ENCODE results near the gene DACT1. TPM values are rescaled to one million over a fixed set of nuclear protein-coding genes. Genes with fewer than 3 reads are reported as not detected.

DACT1 gene
- total RNA-seq, 1 donor from 2014 or later = 5.5 TPM

GRCh38 chr14:58677996-58678395 lies 40.2 kb downstream of the DACT1 start:
- Mint-ChIP-seq H3K27me3 (peaks cover 3% of the 10 kb centered on the region), H3K4me3 (ENCODE audit: low read depth) (no peak overlapping the region), H3K4me1 (ENCODE audit: low read depth) (peaks cover 5% of the 10 kb centered on the region), H3K27ac (no peak overlapping the region), H3K9me3 (ENCODE audit: low read depth) (no peaks in the 10 kb centered on the region), H3K36me3 (ENCODE audit: insufficient read depth) (no peaks in the 10 kb centered on the region)
- DNase-seq (ENCODE audit: low spot score, unreplicated experiment) = no peak
- TF ChIP-seq, protein P1, sequence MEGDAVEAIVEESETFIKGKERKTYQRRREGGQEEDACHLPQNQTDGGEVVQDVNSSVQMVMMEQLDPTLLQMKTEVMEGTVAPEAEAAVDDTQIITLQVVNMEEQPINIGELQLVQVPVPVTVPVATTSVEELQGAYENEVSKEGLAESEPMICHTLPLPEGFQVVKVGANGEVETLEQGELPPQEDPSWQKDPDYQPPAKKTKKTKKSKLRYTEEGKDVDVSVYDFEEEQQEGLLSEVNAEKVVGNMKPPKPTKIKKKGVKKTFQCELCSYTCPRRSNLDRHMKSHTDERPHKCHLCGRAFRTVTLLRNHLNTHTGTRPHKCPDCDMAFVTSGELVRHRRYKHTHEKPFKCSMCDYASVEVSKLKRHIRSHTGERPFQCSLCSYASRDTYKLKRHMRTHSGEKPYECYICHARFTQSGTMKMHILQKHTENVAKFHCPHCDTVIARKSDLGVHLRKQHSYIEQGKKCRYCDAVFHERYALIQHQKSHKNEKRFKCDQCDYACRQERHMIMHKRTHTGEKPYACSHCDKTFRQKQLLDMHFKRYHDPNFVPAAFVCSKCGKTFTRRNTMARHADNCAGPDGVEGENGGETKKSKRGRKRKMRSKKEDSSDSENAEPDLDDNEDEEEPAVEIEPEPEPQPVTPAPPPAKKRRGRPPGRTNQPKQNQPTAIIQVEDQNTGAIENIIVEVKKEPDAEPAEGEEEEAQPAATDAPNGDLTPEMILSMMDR (IDR thresholded peaks at IDR 0.05; ENCODE audit: unreplicated experiment) = no peak

DNA sequence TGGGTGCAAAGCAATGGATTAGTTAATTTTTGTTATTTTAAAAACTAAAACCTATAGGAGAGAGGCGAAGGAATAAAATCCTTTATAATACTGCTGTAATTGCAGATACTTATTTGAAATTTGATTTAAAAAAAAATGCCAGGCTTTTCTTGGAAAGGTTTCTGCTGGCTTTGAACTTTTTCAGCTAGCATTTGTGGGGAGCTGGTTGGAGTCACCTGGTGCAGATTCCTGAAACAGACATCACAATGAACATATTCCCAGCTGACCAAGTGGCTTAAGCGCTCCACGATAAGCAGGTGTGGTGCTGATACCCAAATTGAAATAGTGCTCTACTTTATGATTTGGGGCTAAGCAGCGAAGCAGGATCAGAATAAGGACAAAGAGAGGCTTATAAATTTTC lies 42.9 kb downstream of the DACT1 start:
- peaks cover 3% of the 10 kb centered on the region for H3K27me3 Mint-ChIP-seq
- H3K27ac Mint-ChIP-seq = no peak overlapping the region
- no peaks in the 10 kb centered on the region for H3K9me3 Mint-ChIP-seq (ENCODE audit: low read depth)
- no peak for DNase-seq (ENCODE audit: low spot score, unreplicated experiment)
- H3K4me1 Mint-ChIP-seq (ENCODE audit: low read depth) = peaks cover 5% of the 10 kb centered on the region
- TF ChIP-seq, protein P1 (IDR thresholded peaks at IDR 0.05; ENCODE audit: unreplicated experiment) = no peak
- no peak overlapping the region for H3K4me3 Mint-ChIP-seq (ENCODE audit: low read depth)
- H3K36me3 Mint-ChIP-seq (ENCODE audit: insufficient read depth) = no peaks in the 10 kb centered on the region

- Mint-ChIP-seq H3K27me3 (no peaks in the 10 kb centered on the region), H3K4me3 (ENCODE audit: low read depth) (no peak overlapping the region), H3K27ac (no peak overlapping the region), H3K9me3 (ENCODE audit: low read depth) (peaks cover 4% of the 10 kb centered on the region), H3K4me1 (ENCODE audit: low read depth) (no peaks in the 10 kb centered on the region), H3K36me3 (ENCODE audit: insufficient read depth) (peaks cover 1% of the 10 kb centered on the region)
- no peak for DNase-seq (ENCODE audit: low spot score, unreplicated experiment)
- TF ChIP-seq, protein P1 (IDR thresholded peaks at IDR 0.05; ENCODE audit: unreplicated experiment) = no peak
Observed at GRCh38 chr14:58687232-58687795, 49.6 kb downstream of the DACT1 start.

- Mint-ChIP-seq H3K36me3 (ENCODE audit: insufficient read depth) (peaks cover 1% of the 10 kb centered on the region), H3K27me3 (no peaks in the 10 kb centered on the region), H3K27ac (no peak overlapping the region), H3K4me3 (ENCODE audit: low read depth) (no peak overlapping the region), H3K4me1 (ENCODE audit: low read depth) (peaks cover 13% of the 10 kb centered on the region), H3K9me3 (ENCODE audit: low read depth) (peaks cover 4% of the 10 kb centered on the region)
- TF ChIP-seq, protein P1 (IDR thresholded peaks at IDR 0.05; ENCODE audit: unreplicated experiment) = no peak
- DNase-seq (ENCODE audit: low spot score, unreplicated experiment) = no peak
Observed at GRCh38 chr14:58690801-58691516, 53.2 kb downstream of the DACT1 start.

GRCh38 chr14:58693048-58693447 lies 55.3 kb downstream of the DACT1 start:
- Mint-ChIP-seq H3K27ac (no peak overlapping the region), H3K4me1 (ENCODE audit: low read depth) (peaks cover 13% of the 10 kb centered on the region), H3K9me3 (ENCODE audit: low read depth) (no peaks in the 10 kb centered on the region), H3K36me3 (ENCODE audit: insufficient read depth) (no peaks in the 10 kb centered on the region), H3K27me3 (no peaks in the 10 kb centered on the region), H3K4me3 (ENCODE audit: low read depth) (no peak overlapping the region)
- TF ChIP-seq, protein P1 (IDR thresholded peaks at IDR 0.05; ENCODE audit: unreplicated experiment) = no peak
- no peak for DNase-seq (ENCODE audit: low spot score, unreplicated experiment)

Measured in progenitor cell of endocrine pancreas (in vitro differentiated cells).